ENCODE data around the gene OLFML1.

OLFML1 gene

DNA sequence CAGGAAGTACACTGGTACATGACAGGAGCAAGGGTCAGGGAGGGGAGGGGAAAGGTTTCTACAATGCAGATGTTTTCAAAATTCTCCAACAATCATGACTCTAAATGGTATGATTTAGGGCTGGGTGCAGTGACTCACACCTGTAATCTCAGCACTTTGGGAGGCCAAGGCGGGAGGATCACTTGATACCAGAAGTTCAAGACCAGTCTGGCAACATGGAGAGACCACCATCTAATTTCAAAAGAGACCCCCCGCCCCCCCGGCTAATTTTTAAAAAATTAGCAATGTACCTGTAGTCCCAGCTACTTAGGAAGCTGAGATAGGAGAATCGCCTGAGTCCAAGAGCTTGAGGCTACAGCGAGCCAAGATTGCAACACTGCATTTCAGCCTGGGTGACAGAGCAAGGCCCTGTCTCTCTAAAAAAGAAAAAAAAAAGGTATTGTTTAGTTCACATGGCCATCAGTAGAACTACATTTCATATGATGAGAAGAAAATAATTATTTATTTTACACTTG lies 15.9 kb upstream of the OLFML1 start:
- Histone ChIP-seq H3K27ac (replicated peaks) (no peak overlapping the region), H3K4me3 (replicated peaks; ENCODE audit: insufficient read depth, low read length) (no peak overlapping the region), H3K27me3 (ENCODE audit: insufficient read depth, poor library complexity, severe bottlenecking) (no peaks in the 10 kb centered on the region)
- TF ChIP-seq SPI1 (IDR thresholded peaks at IDR 0.05; ENCODE audit: borderline replicate concordance, low read depth): no peak
- TF ChIP-seq, protein P1, sequence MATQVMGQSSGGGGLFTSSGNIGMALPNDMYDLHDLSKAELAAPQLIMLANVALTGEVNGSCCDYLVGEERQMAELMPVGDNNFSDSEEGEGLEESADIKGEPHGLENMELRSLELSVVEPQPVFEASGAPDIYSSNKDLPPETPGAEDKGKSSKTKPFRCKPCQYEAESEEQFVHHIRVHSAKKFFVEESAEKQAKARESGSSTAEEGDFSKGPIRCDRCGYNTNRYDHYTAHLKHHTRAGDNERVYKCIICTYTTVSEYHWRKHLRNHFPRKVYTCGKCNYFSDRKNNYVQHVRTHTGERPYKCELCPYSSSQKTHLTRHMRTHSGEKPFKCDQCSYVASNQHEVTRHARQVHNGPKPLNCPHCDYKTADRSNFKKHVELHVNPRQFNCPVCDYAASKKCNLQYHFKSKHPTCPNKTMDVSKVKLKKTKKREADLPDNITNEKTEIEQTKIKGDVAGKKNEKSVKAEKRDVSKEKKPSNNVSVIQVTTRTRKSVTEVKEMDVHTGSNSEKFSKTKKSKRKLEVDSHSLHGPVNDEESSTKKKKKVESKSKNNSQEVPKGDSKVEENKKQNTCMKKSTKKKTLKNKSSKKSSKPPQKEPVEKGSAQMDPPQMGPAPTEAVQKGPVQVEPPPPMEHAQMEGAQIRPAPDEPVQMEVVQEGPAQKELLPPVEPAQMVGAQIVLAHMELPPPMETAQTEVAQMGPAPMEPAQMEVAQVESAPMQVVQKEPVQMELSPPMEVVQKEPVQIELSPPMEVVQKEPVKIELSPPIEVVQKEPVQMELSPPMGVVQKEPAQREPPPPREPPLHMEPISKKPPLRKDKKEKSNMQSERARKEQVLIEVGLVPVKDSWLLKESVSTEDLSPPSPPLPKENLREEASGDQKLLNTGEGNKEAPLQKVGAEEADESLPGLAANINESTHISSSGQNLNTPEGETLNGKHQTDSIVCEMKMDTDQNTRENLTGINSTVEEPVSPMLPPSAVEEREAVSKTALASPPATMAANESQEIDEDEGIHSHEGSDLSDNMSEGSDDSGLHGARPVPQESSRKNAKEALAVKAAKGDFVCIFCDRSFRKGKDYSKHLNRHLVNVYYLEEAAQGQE (IDR thresholded peaks at IDR 0.05; ENCODE audit: insufficient replicate concordance, low read depth): no peak
- TF ChIP-seq, protein P2, sequence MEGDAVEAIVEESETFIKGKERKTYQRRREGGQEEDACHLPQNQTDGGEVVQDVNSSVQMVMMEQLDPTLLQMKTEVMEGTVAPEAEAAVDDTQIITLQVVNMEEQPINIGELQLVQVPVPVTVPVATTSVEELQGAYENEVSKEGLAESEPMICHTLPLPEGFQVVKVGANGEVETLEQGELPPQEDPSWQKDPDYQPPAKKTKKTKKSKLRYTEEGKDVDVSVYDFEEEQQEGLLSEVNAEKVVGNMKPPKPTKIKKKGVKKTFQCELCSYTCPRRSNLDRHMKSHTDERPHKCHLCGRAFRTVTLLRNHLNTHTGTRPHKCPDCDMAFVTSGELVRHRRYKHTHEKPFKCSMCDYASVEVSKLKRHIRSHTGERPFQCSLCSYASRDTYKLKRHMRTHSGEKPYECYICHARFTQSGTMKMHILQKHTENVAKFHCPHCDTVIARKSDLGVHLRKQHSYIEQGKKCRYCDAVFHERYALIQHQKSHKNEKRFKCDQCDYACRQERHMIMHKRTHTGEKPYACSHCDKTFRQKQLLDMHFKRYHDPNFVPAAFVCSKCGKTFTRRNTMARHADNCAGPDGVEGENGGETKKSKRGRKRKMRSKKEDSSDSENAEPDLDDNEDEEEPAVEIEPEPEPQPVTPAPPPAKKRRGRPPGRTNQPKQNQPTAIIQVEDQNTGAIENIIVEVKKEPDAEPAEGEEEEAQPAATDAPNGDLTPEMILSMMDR (IDR thresholded peaks at IDR 0.05; ENCODE audit: insufficient read depth, low read length): no peak
- TF ChIP-seq POLR2AphosphoS5 (IDR thresholded peaks at IDR 0.05; ENCODE audit: low read depth): no peak
- no peak for TF ChIP-seq GABPA (IDR thresholded peaks at IDR 0.05; ENCODE audit: low read depth)
- DNase-seq (ENCODE audit: low read depth in 1 of 2, low spot score in 1 of 2): no peak

DNA sequence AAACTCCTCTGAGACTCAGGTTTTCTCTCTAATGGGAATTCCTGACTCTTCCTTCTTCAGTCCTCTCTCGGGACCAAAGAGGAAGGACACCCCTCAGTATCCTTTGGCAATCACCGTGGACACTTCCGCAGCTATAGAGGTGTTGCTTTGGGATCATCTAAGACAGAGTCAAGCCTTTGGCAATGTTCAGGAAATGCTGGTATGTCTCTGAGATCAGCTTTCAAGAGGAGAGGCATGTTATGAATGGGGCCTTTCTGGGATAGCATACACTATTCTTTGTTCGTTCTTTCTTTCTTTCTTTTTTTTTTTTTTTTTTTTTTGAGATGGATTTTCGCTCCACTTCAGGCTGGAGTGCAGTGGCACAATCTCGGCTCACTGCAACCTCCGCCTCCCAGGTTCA lies 14.2 kb upstream of the OLFML1 start:
- H3K27ac ChIP-seq (replicated peaks): no peak overlapping the region
- no peak for TF ChIP-seq POLR2AphosphoS5 (IDR thresholded peaks at IDR 0.05; ENCODE audit: low read depth)
- no peak for TF ChIP-seq GABPA (IDR thresholded peaks at IDR 0.05; ENCODE audit: low read depth)
- TF ChIP-seq, protein P1 (IDR thresholded peaks at IDR 0.05; ENCODE audit: insufficient replicate concordance, low read depth): no peak
- TF ChIP-seq, protein P2 (IDR thresholded peaks at IDR 0.05; ENCODE audit: insufficient read depth, low read length): no peak
- no peak for TF ChIP-seq SPI1 (IDR thresholded peaks at IDR 0.05; ENCODE audit: borderline replicate concordance, low read depth)
- H3K27me3 ChIP-seq (ENCODE audit: insufficient read depth, poor library complexity, severe bottlenecking): no peaks in the 10 kb centered on the region
- H3K4me3 ChIP-seq (replicated peaks; ENCODE audit: insufficient read depth, low read length): no peak overlapping the region
- DNase-seq (ENCODE audit: low read depth in 1 of 2, low spot score in 1 of 2): no peak

DNA sequence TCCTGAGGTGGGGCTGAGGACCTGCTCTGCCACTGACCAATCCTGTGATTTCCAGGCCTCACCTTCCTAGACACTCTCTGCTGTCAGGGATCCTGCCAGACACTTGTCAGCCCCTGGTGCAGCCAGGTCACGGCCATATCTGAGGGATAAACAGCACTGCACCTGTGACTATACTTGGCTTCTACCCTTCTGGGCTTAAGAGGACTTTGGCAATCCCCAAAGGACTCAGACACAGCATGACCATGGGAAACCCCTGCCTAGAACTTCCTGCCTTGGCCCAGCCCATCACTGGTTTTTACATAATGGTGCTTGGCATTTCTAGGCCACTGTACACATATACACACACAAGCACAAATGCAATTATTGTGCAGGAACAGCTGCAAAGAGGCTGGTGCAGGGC lies 11.6 kb upstream of the OLFML1 start:
- H3K27ac ChIP-seq (replicated peaks): no peak overlapping the region
- DNase-seq (ENCODE audit: low read depth in 1 of 2, low spot score in 1 of 2): no peak
- no peak overlapping the region for H3K4me3 ChIP-seq (replicated peaks; ENCODE audit: insufficient read depth, low read length)
- TF ChIP-seq SPI1 (IDR thresholded peaks at IDR 0.05; ENCODE audit: borderline replicate concordance, low read depth) (no peak), POLR2AphosphoS5 (IDR thresholded peaks at IDR 0.05; ENCODE audit: low read depth) (no peak), GABPA (IDR thresholded peaks at IDR 0.05; ENCODE audit: low read depth) (no peak)
- TF ChIP-seq, protein P2 (IDR thresholded peaks at IDR 0.05; ENCODE audit: insufficient read depth, low read length): no peak
- TF ChIP-seq, protein P1 (IDR thresholded peaks at IDR 0.05; ENCODE audit: insufficient replicate concordance, low read depth): no peak
- no peaks in the 10 kb centered on the region for H3K27me3 ChIP-seq (ENCODE audit: insufficient read depth, poor library complexity, severe bottlenecking)

All from HL-60 (cell line).